Measurements from ENCODE around the gene UBE2J2.
"Not testable (repeated sequence)": the region's sequence is repeated elsewhere in the genome, so short reads cannot be mapped to it uniquely, and the experiment has no call there.

The UBE2J2 gene

GRCh38 chr1:1255078-1255477 is 18.6 kb downstream of the UBE2J2 start:
- DNase-seq: no peak

GRCh38 chr1:1254667-1254998 is 19.0 kb downstream of the UBE2J2 start:
- no peak for DNase-seq

- DNase-seq: no peak
Measured at GRCh38 chr1:1253972-1254666, 19.5 kb downstream of the UBE2J2 start.

GRCh38 chr1:1253314-1253713 is 20.3 kb downstream of the UBE2J2 start:
- DNase-seq: no peak

- no peak for DNase-seq
Measured at GRCh38 chr1:1250786-1251284, 22.8 kb downstream of the UBE2J2 start.

GRCh38 chr1:1248009-1248913 is 25.4 kb downstream of the UBE2J2 start:
- not testable (repeated sequence) for DNase-seq

- no peak for DNase-seq
Measured at GRCh38 chr1:1247341-1247913, 26.2 kb downstream of the UBE2J2 start.

- no peak for DNase-seq
Measured at GRCh38 chr1:1246577-1247340, 26.9 kb downstream of the UBE2J2 start, which contains the start of gene C1QTNF12. Gene C1QTNF12, minus strand, starts transcription at chr1:1246722. Its CDS starts 32 bp downstream, at chr1:1246690.

GRCh38 chr1:1245817-1246576 is 27.7 kb downstream of the UBE2J2 start:
- DNase-seq: no peak

- DNase-seq: no peak
Measured at GRCh38 chr1:1245178-1245816, 28.4 kb downstream of the UBE2J2 start.

- no peak for DNase-seq
Measured at GRCh38 chr1:1244192-1244811, 29.4 kb downstream of the UBE2J2 start.

GRCh38 chr1:1243807-1244191 is 29.9 kb downstream of the UBE2J2 start:
- no peak for DNase-seq

GRCh38 chr1:1243266-1243660 is 30.4 kb downstream of the UBE2J2 start:
- no peak for DNase-seq

- no peak for DNase-seq
Measured at GRCh38 chr1:1242461-1243265, 31.0 kb downstream of the UBE2J2 start.

GRCh38 chr1:1241588-1242219 is 31.9 kb downstream of the UBE2J2 start:
- no peak for DNase-seq

GRCh38 chr1:1240822-1241587 is 32.6 kb downstream of the UBE2J2 start:
- DNase-seq: no peak

- no peak for DNase-seq
Measured at GRCh38 chr1:1240348-1240732, 33.3 kb downstream of the UBE2J2 start.

GRCh38 chr1:1239614-1240347 is 33.9 kb downstream of the UBE2J2 start:
- DNase-seq: no peak
